MM.1S (cell line): Measurements from ENCODE around the gene MRRF.

Experiments used
- DNase-seq: peaks from one replicate; pipeline ENCODE4 v3.0.0-alpha.2; 2015
- H2AFZ ChIP-seq: fragments of 300-600 bp; sonication (generic); 2 replicates; pipeline ENCODE4 v1.6.0; 2016; ENCODE audit warnings: antibody characterized with exemption, low read length
- H3F3A ChIP-seq: fragments of 300-600 bp; sonication (generic); 2 replicates; pipeline ENCODE4 v1.6.1; 2016; ENCODE audit warnings: mild to moderate bottlenecking, antibody characterized with exemption, low read length, moderate library complexity, mixed read lengths; ENCODE audit not compliant: insufficient read depth
- H3K27ac ChIP-seq: fragments of 300-600 bp; sonication (generic); 2 replicates; pipeline ENCODE4 v1.5.1; 2016; ENCODE audit warnings: mild to moderate bottlenecking, low read length
- H3K27me3 ChIP-seq: fragments of 300-600 bp; sonication (generic); replicated peaks from 2 replicates; pipeline ENCODE4 v1.6.0; 2016; ENCODE audit warnings: low read length; ENCODE audit not compliant: insufficient read depth
- H3K36me3 ChIP-seq: fragments of 300-600 bp; sonication (generic); replicated peaks from 2 replicates; pipeline ENCODE4 v1.6.1; 2016; ENCODE audit warnings: mild to moderate bottlenecking, low read length, mixed read lengths; ENCODE audit not compliant: insufficient read depth
- H3K4me1 ChIP-seq: fragments of 300-600 bp; sonication (generic); 2 replicates; pipeline ENCODE4 v1.6.1; 2016; ENCODE audit warnings: low read length, mixed read lengths
- H3K4me2 ChIP-seq: fragments of 300-600 bp; sonication (generic); 2 replicates; pipeline ENCODE4 v1.6.0; 2016; ENCODE audit warnings: low read depth, low read length
- H3K4me3 ChIP-seq: fragments of 300-600 bp; sonication (generic); 2 replicates; pipeline ENCODE4 v1.5.1; 2016; ENCODE audit warnings: low read length, mixed read lengths
- H3K79me2 ChIP-seq: fragments of 300-600 bp; sonication (generic); 2 replicates; pipeline ENCODE4 v1.6.1; 2016; ENCODE audit warnings: mixed run types, low read length, mixed read lengths
- H3K9ac ChIP-seq: fragments of 300-600 bp; sonication (generic); 2 replicates; pipeline ENCODE4 v1.6.1; 2016; ENCODE audit warnings: low read length, mixed read lengths
- H3K9me2 ChIP-seq: fragments of 300-600 bp; sonication (generic); replicated peaks from 2 replicates; pipeline ENCODE4 v1.6.1; 2016; ENCODE audit warnings: mild to moderate bottlenecking, low read length, mixed read lengths; ENCODE audit not compliant: insufficient read depth
- H3K9me3 ChIP-seq: fragments of 300-600 bp; sonication (generic); replicated peaks from 2 replicates; pipeline ENCODE4 v1.6.1; 2016; ENCODE audit warnings: mild to moderate bottlenecking, low read length, mixed read lengths; ENCODE audit not compliant: insufficient read depth
- H4K20me1 ChIP-seq: fragments of 300-600 bp; sonication (generic); 2 replicates; pipeline ENCODE4 v1.6.1; 2016; ENCODE audit warnings: mild to moderate bottlenecking, low read length, moderate library complexity, mixed read lengths; ENCODE audit not compliant: insufficient read depth
- CTCF ChIP-seq: fragments of 300-600 bp; sonication (generic); IDR thresholded peaks from 2 replicates; pipeline ENCODE4 v1.5.1; 2016; ENCODE audit warnings: antibody characterized with exemption, low read length, mixed read lengths
- EZH2 ChIP-seq: fragments of 300-600 bp; sonication (generic); optimal IDR thresholded peaks from 2 replicates; pipeline ENCODE3; 2017; ENCODE audit warnings: low read depth, mild to moderate bottlenecking, antibody characterized with exemption, low read length, mixed read lengths
- EZH2phosphoT487 ChIP-seq: fragments of 300-600 bp; sonication (generic); IDR thresholded peaks from 2 replicates; pipeline ENCODE4 v1.6.1; 2018; ENCODE audit warnings: antibody characterized with exemption, low read length

The MRRF gene

GRCh38 chr9:122229485-122229837 lies 35.2 kb upstream of the MRRF start:
- Histone ChIP-seq H3K9me2 (no peaks in the 10 kb centered on the region), H3K4me2 (no peak overlapping the region), H3K27me3 (peaks cover 21% of the 10 kb centered on the region), H3K9me3 (no peaks in the 10 kb centered on the region), H3K27ac (no peak overlapping the region), H3K79me2 (no peaks in the 10 kb centered on the region), H3K4me3 (no peak overlapping the region), H3K36me3 (no peaks in the 10 kb centered on the region), H3K4me1 (no peaks in the 10 kb centered on the region), H3F3A (no peaks in the 10 kb centered on the region), H4K20me1 (no peaks in the 10 kb centered on the region), H3K9ac (no peak overlapping the region), H2AFZ (no peak overlapping the region)
- DNase-seq, result no peak
- no peak for TF ChIP-seq CTCF
- no peak for TF ChIP-seq EZH2
- no peak for TF ChIP-seq EZH2phosphoT487

- H3K27me3 ChIP-seq, result peaks cover 18% of the 10 kb centered on the region
- no peaks in the 10 kb centered on the region for H3F3A ChIP-seq
- TF ChIP-seq EZH2 (no peak), EZH2phosphoT487 (no peak), CTCF (no peak)
- no peak for DNase-seq
- no peaks in the 10 kb centered on the region for H3K36me3 ChIP-seq
- H3K79me2 ChIP-seq, result no peaks in the 10 kb centered on the region
- H4K20me1 ChIP-seq, result no peaks in the 10 kb centered on the region
- H3K9me2 ChIP-seq, result no peaks in the 10 kb centered on the region
- no peaks in the 10 kb centered on the region for H3K9me3 ChIP-seq
- H3K4me1 ChIP-seq, result no peaks in the 10 kb centered on the region
- H3K4me2 ChIP-seq, result no peak overlapping the region
- no peak overlapping the region for H2AFZ ChIP-seq
- no peak overlapping the region for H3K4me3 ChIP-seq
- H3K27ac ChIP-seq, result no peak overlapping the region
- no peak overlapping the region for H3K9ac ChIP-seq
Observed at GRCh38 chr9:122232796-122233306, 31.8 kb upstream of the MRRF start.

GRCh38 chr9:122234022-122234748 lies 30.5 kb upstream of the MRRF start:
- H3K36me3 ChIP-seq, result no peaks in the 10 kb centered on the region
- TF ChIP-seq CTCF, result no peak
- TF ChIP-seq EZH2, result no peak
- TF ChIP-seq EZH2phosphoT487, result no peak
- no peaks in the 10 kb centered on the region for H3K9me2 ChIP-seq
- no peak overlapping the region for H3K4me2 ChIP-seq
- no peaks in the 10 kb centered on the region for H3K4me1 ChIP-seq
- H4K20me1 ChIP-seq, result no peaks in the 10 kb centered on the region
- peaks cover 10% of the 10 kb centered on the region; the same call in 1 of the 2 replicates for H3K27me3 ChIP-seq
- H3K9me3 ChIP-seq, result no peaks in the 10 kb centered on the region
- H3K79me2 ChIP-seq, result no peaks in the 10 kb centered on the region
- no peak overlapping the region for H3K4me3 ChIP-seq
- no peaks in the 10 kb centered on the region for H3F3A ChIP-seq
- no peak overlapping the region for H3K27ac ChIP-seq
- DNase-seq, result no peak
- H2AFZ ChIP-seq, result no peak overlapping the region
- no peak overlapping the region for H3K9ac ChIP-seq
